ENCODE results near the gene PUM1.
"Not testable (repeated sequence)": the region's sequence is repeated elsewhere in the genome, so short reads cannot be mapped to it uniquely, and the experiment has no call there.

Gene PUM1

GRCh38 chr1:31064111-31064717 lies 1.3 kb downstream of the PUM1 start:
- DNase-seq (ENCODE audit: low spot score) = no peak

- no peak for DNase-seq (ENCODE audit: low spot score)
These were observed 1.9 kb downstream of the PUM1 start for GRCh38 chr1:31063631-31064030.

- no peak for DNase-seq (ENCODE audit: low spot score)
These were observed 2.6 kb downstream of the PUM1 start for GRCh38 chr1:31062867-31063380.

GRCh38 chr1:31062162-31062866 lies 3.2 kb downstream of the PUM1 start:
- DNase-seq (ENCODE audit: low spot score) = not testable (repeated sequence)

GRCh38 chr1:31058012-31058411 lies 7.5 kb downstream of the PUM1 start:
- DNase-seq (ENCODE audit: low spot score) = no peak

- no peak for DNase-seq (ENCODE audit: low spot score)
These were observed 9.6 kb downstream of the PUM1 start for GRCh38 chr1:31055953-31056352.

GRCh38 chr1:31055501-31055900 lies 10.0 kb downstream of the PUM1 start:
- DNase-seq (ENCODE audit: low spot score) = no peak

GRCh38 chr1:31054958-31055481 lies 10.5 kb downstream of the PUM1 start:
- DNase-seq (ENCODE audit: low spot score) = no peak

GRCh38 chr1:31054349-31054748 lies 11.2 kb downstream of the PUM1 start:
- no peak for DNase-seq (ENCODE audit: low spot score)

GRCh38 chr1:31052613-31053012 lies 12.9 kb downstream of the PUM1 start:
- not testable (repeated sequence) for DNase-seq (ENCODE audit: low spot score)

- DNase-seq (ENCODE audit: low spot score) = no peak
These were observed 13.9 kb downstream of the PUM1 start for GRCh38 chr1:31051611-31052010.

- DNase-seq (ENCODE audit: low spot score) = not testable (repeated sequence)
These were observed 18.0 kb downstream of the PUM1 start for GRCh38 chr1:31047507-31047906.

GRCh38 chr1:31043631-31044030 lies 21.9 kb downstream of the PUM1 start:
- no peak for DNase-seq (ENCODE audit: low spot score)

GRCh38 chr1:31042656-31043055 lies 22.9 kb downstream of the PUM1 start:
- no peak for DNase-seq (ENCODE audit: low spot score)

GRCh38 chr1:31041529-31041928 lies 24.0 kb downstream of the PUM1 start:
- no peak for DNase-seq (ENCODE audit: low spot score)

GRCh38 chr1:31040038-31040437 lies 25.5 kb downstream of the PUM1 start:
- DNase-seq (ENCODE audit: low spot score) = no peak

GRCh38 chr1:31038935-31039334 lies 26.6 kb downstream of the PUM1 start:
- DNase-seq (ENCODE audit: low spot score) = not testable (repeated sequence)

GRCh38 chr1:31038360-31038759 lies 27.2 kb downstream of the PUM1 start:
- no peak for DNase-seq (ENCODE audit: low spot score)

- peak; percentile 62 for DNase-seq (ENCODE audit: low spot score)
These were observed 28.6 kb downstream of the PUM1 start for GRCh38 chr1:31036749-31037500.

- no peak for DNase-seq (ENCODE audit: low spot score)
These were observed 31.9 kb downstream of the PUM1 start for GRCh38 chr1:31033598-31033997.

- DNase-seq (ENCODE audit: low spot score) = no peak
These were observed 33.3 kb downstream of the PUM1 start for GRCh38 chr1:31032266-31032665.

- DNase-seq (ENCODE audit: low spot score) = no peak
These were observed 34.0 kb downstream of the PUM1 start for GRCh38 chr1:31031330-31032143.

Measured in COLO829 (cell line).